ENCODE results near the gene CRTC3. TPM values are rescaled to one million over a fixed set of nuclear protein-coding genes. Genes with fewer than 3 reads are reported as not detected.

Gene CRTC3
- total and polyA plus RNA-seq, 2 of the 13 experiments (the other 11 are each of a cell fraction or from before 2014, with no cell fraction given), result 8.4 to 11.8 TPM

DNA sequence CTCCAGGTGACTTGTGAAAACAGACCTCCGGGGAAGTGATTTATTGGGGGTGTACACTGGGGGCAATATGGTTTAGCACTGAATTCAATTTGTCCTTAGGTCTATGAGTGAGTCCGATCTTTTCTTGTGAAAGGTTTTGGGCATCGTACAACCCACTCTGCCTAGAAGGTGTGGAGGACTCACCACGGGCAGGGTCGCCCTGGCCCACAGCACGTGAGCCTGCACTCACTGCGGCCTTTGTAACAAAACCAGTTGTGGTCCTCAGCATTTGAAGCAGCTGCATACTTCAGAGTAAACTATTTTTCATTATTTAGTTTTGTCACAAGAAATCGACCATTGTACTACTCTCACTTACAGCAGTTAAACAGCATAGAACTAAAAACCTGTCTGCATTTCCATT is 114.8 kb downstream of the CRTC3 start:
- BruUV-seq (replicated peaks), result no TSS peak
- DNase-seq (ENCODE audit: low spot score), result no peak
- Histone ChIP-seq H3K9me3 (ENCODE audit: low read length) (no peaks in the 10 kb centered on the region), H3K9ac (ENCODE audit: insufficient read depth, low read depth, low read length) (no peak overlapping the region), H3K4me2 (ENCODE audit: low read depth, low read length) (no peak overlapping the region), H2AFZ (ENCODE audit: low read length) (no peak overlapping the region), H3K27me3 (ENCODE audit: control insufficient read depth in 1 of 2, insufficient read depth in 2 of 2, low read length in 2 of 2) (no peaks in the 10 kb centered on the region), H3K4me3 (replicated peaks in 1 of 3; ENCODE audit: insufficient read depth in 1 of 3, low read depth in 2 of 3, low read length in 3 of 3) (no peak overlapping the region), H3K79me2 (ENCODE audit: insufficient read depth, low read length) (no peaks in the 10 kb centered on the region), H3K27ac (ENCODE audit: extremely low read length, insufficient read depth, low read length) (no peak overlapping the region), H3K4me1 (ENCODE audit: insufficient read depth, low read length) (peaks cover 7% of the 10 kb centered on the region), H3K36me3 (replicated peaks in 1 of 2; ENCODE audit: control insufficient read depth in 1 of 2, insufficient read depth in 2 of 2, low read length in 2 of 2) (peaks cover 2 to 11% of the 10 kb centered on the region in 2 experiments; a peak in 3 of 5 replicates), H4K20me1 (ENCODE audit: insufficient read depth, low read length) (no peaks in the 10 kb centered on the region; the same call in 1 of the 2 replicates)
- FAIRE-seq, result no peak
- TF ChIP-seq, protein P1, sequence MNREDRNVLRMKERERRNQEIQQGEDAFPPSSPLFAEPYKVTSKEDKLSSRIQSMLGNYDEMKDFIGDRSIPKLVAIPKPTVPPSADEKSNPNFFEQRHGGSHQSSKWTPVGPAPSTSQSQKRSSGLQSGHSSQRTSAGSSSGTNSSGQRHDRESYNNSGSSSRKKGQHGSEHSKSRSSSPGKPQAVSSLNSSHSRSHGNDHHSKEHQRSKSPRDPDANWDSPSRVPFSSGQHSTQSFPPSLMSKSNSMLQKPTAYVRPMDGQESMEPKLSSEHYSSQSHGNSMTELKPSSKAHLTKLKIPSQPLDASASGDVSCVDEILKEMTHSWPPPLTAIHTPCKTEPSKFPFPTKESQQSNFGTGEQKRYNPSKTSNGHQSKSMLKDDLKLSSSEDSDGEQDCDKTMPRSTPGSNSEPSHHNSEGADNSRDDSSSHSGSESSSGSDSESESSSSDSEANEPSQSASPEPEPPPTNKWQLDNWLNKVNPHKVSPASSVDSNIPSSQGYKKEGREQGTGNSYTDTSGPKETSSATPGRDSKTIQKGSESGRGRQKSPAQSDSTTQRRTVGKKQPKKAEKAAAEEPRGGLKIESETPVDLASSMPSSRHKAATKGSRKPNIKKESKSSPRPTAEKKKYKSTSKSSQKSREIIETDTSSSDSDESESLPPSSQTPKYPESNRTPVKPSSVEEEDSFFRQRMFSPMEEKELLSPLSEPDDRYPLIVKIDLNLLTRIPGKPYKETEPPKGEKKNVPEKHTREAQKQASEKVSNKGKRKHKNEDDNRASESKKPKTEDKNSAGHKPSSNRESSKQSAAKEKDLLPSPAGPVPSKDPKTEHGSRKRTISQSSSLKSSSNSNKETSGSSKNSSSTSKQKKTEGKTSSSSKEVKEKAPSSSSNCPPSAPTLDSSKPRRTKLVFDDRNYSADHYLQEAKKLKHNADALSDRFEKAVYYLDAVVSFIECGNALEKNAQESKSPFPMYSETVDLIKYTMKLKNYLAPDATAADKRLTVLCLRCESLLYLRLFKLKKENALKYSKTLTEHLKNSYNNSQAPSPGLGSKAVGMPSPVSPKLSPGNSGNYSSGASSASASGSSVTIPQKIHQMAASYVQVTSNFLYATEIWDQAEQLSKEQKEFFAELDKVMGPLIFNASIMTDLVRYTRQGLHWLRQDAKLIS (CRISPR knock-in tag; IDR thresholded peaks at IDR 0.05), result no peak
- TF ChIP-seq ZNF33A (CRISPR knock-in tag; IDR thresholded peaks at IDR 0.05; ENCODE audit: borderline replicate concordance) (no peak), TEAD2 (CRISPR knock-in tag; IDR thresholded peaks at IDR 0.05) (no peak)
- no peak for ATAC-seq
- 60% methylated on average over 2 of the region's 8 CpGs for WGBS (ENCODE audit: low lambda C conversion rate)
- ChIA-PET POLR2A (no interaction called here), CTCF (ENCODE audit: low intra/inter-chr PET ratio, low total read pairs) (no interaction called here)
- intact Hi-C loops (cut with micrococcal nuclease; ENCODE audit: unreplicated experiment) (no loop called here), in situ Hi-C loops (cut with HindIII; ENCODE audit: extremely low pct_ligation_motif_present, low pct_unique_long_range_greater_than_20kb) (no loop called here)
